ENCODE data around the gene SYT17.

The SYT17 gene

GRCh38 chr16:19265380-19265930 is 97.4 kb downstream of the SYT17 start:
- Histone ChIP-seq H3K4me2 (ENCODE audit: low read length) (no peak overlapping the region), H3K79me2 (ENCODE audit: control insufficient read depth, low read length) (no peaks in the 10 kb centered on the region), H3K27me3 (ENCODE audit: control insufficient read depth, low read length) (no peaks in the 10 kb centered on the region), H3K4me3 (ENCODE audit: low read length) (no peak overlapping the region), H4K20me1 (ENCODE audit: control insufficient read depth, insufficient read depth, low read depth, low read length) (no peaks in the 10 kb centered on the region), H3F3A (ENCODE audit: control insufficient read depth, insufficient read depth) (no peaks in the 10 kb centered on the region), H3K36me3 (ENCODE audit: control insufficient read depth, low read length) (no peaks in the 10 kb centered on the region), H3K27ac (ENCODE audit: low read depth, low read length) (no peak overlapping the region), H3K9me2 (replicated peaks; ENCODE audit: control insufficient read depth, low read length) (no peaks in the 10 kb centered on the region), H3K4me1 (ENCODE audit: control insufficient read depth, low read length) (no peaks in the 10 kb centered on the region), H3K9me3 (ENCODE audit: control insufficient read depth, insufficient read depth, low read length) (peaks cover 10% of the 10 kb centered on the region; the same call in 1 of the 2 replicates)
- TF ChIP-seq CTCF (IDR thresholded peaks at IDR 0.05; ENCODE audit: low read depth, low read length, poor library complexity, severe bottlenecking) = no peak
- no peak for TF ChIP-seq EZH2phosphoT487 (IDR thresholded peaks at IDR 0.05; ENCODE audit: borderline replicate concordance, low read length)

- Histone ChIP-seq H3K4me2 (ENCODE audit: low read length) (no peak overlapping the region), H3K27me3 (ENCODE audit: control insufficient read depth, low read length) (no peaks in the 10 kb centered on the region), H3K4me1 (ENCODE audit: control insufficient read depth, low read length) (no peaks in the 10 kb centered on the region), H3K36me3 (ENCODE audit: control insufficient read depth, low read length) (no peaks in the 10 kb centered on the region), H3K79me2 (ENCODE audit: control insufficient read depth, low read length) (no peaks in the 10 kb centered on the region), H3K27ac (ENCODE audit: low read depth, low read length) (no peak overlapping the region), H3K9me2 (replicated peaks; ENCODE audit: control insufficient read depth, low read length) (no peaks in the 10 kb centered on the region), H3F3A (ENCODE audit: control insufficient read depth, insufficient read depth) (no peaks in the 10 kb centered on the region), H3K9me3 (ENCODE audit: control insufficient read depth, insufficient read depth, low read length) (peaks cover 10% of the 10 kb centered on the region; the same call in 1 of the 2 replicates), H4K20me1 (ENCODE audit: control insufficient read depth, insufficient read depth, low read depth, low read length) (no peaks in the 10 kb centered on the region), H3K4me3 (ENCODE audit: low read length) (no peak overlapping the region)
- no peak for TF ChIP-seq CTCF (IDR thresholded peaks at IDR 0.05; ENCODE audit: low read depth, low read length, poor library complexity, severe bottlenecking)
- no peak for TF ChIP-seq EZH2phosphoT487 (IDR thresholded peaks at IDR 0.05; ENCODE audit: borderline replicate concordance, low read length)
Measured at GRCh38 chr16:19266774-19267173, 98.7 kb downstream of the SYT17 start.

GRCh38 chr16:19269098-19269497 is 101.1 kb downstream of the SYT17 start:
- no peaks in the 10 kb centered on the region for H3K4me1 ChIP-seq (ENCODE audit: control insufficient read depth, low read length)
- no peak overlapping the region for H3K4me3 ChIP-seq (ENCODE audit: low read length)
- H3K4me2 ChIP-seq (ENCODE audit: low read length) = no peak overlapping the region
- no peaks in the 10 kb centered on the region for H4K20me1 ChIP-seq (ENCODE audit: control insufficient read depth, insufficient read depth, low read depth, low read length)
- no peaks in the 10 kb centered on the region for H3K79me2 ChIP-seq (ENCODE audit: control insufficient read depth, low read length)
- TF ChIP-seq CTCF (IDR thresholded peaks at IDR 0.05; ENCODE audit: low read depth, low read length, poor library complexity, severe bottlenecking) (no peak), EZH2phosphoT487 (IDR thresholded peaks at IDR 0.05; ENCODE audit: borderline replicate concordance, low read length) (no peak)
- no peaks in the 10 kb centered on the region for H3K36me3 ChIP-seq (ENCODE audit: control insufficient read depth, low read length)
- no peaks in the 10 kb centered on the region for H3K9me2 ChIP-seq (replicated peaks; ENCODE audit: control insufficient read depth, low read length)
- H3K9me3 ChIP-seq (ENCODE audit: control insufficient read depth, insufficient read depth, low read length) = peaks cover 10% of the 10 kb centered on the region; the same call in 1 of the 2 replicates
- no peaks in the 10 kb centered on the region for H3K27me3 ChIP-seq (ENCODE audit: control insufficient read depth, low read length)
- H3K27ac ChIP-seq (ENCODE audit: low read depth, low read length) = no peak overlapping the region
- no peaks in the 10 kb centered on the region for H3F3A ChIP-seq (ENCODE audit: control insufficient read depth, insufficient read depth)

All from DOHH2 (cell line).